Cardiac ventricle fibroblast (primary cell): ENCODE measurements around the gene OSBPL10. TPM values are rescaled to one million over a fixed set of nuclear protein-coding genes. Genes with fewer than 3 reads are reported as not detected.

ENCODE experiments used
- total RNA-seq: library from RNA; depleted of rRNA; stranded (reverse); fragments of >200 nt; gene quantifications from 2 replicates; pipeline ENCODE4 v1.2.3, GENCODE V29; 2015

OSBPL10 gene, protein sequence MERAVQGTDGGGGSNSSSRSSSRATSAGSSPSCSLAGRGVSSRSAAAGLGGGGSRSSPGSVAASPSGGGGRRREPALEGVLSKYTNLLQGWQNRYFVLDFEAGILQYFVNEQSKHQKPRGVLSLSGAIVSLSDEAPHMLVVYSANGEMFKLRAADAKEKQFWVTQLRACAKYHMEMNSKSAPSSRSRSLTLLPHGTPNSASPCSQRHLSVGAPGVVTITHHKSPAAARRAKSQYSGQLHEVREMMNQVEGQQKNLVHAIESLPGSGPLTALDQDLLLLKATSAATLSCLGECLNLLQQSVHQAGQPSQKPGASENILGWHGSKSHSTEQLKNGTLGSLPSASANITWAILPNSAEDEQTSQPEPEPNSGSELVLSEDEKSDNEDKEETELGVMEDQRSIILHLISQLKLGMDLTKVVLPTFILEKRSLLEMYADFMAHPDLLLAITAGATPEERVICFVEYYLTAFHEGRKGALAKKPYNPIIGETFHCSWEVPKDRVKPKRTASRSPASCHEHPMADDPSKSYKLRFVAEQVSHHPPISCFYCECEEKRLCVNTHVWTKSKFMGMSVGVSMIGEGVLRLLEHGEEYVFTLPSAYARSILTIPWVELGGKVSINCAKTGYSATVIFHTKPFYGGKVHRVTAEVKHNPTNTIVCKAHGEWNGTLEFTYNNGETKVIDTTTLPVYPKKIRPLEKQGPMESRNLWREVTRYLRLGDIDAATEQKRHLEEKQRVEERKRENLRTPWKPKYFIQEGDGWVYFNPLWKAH
- total RNA-seq: 13.5 and 33.0 TPM in 2 replicates

DNA sequence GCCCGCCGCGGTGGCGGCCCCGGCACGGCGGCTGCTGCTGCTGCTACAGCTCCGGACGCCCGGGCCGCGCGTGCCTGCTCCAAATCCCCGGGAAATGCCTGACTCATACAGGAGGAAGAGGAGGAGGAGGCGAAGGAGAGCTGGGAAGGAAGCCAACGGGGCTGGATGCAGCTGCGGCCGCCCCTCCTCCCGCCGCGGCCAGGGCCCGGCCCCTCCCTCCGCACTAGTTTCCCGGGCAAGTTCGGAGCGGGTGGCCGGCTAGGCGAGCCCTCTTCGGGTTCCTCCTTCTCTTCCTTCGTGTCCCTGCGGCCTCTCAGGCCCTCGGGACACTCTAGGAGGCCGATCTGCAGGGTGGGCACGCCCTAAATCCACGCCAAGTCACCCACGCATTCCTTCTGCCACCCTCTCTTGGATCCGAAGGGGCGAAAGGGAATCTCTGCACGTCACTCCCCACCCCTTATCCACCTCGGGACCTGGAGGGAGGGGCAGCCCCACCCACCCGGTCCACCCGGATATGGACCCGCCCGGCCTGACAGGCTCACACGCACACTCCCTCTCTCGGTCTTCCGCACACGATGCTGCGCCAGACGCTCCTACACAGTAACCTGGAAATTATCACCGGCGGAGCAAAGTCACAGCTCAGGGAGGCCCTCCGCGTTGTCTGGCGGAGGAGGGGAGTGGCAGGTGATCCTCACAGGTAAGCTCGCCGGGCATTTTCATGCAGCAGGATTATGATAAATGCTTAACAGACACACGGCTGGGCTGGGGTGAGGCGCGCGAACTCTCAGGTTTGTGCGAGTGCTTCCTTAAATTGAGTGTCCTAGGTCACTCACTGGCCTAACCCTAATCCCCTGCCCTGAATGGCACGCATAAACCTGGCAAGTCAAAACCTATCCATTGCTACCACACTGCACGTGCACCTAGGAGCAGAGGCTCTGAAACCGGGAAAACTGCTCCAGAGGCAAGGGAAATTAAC is at the start of gene OSBPL10, which contains the start of gene ZNF860:
Gene OSBPL10, minus strand, starts transcription at position 57 of the 976 bp plus-strand sequence. CDS start 83 bp downstream, outside the sequence.
Gene ZNF860, plus strand, starts transcription at position 545 of the 976 bp plus-strand sequence. CDS start 7,330 bp downstream, outside the sequence.

Other genes with a start within 250 kb of the OSBPL10 start
- gene ZNF860, start 488 bp upstream of the OSBPL10 start, total RNA-seq: 0.05 and 0.31 TPM in 2 replicates
- gene GPD1L, start 125.4 kb upstream of the OSBPL10 start, total RNA-seq: 5.6 and 8.3 TPM in 2 replicates